T-cell (primary cell): Measurements from ENCODE around the gene HMGN3. TPM values are rescaled to one million over a fixed set of nuclear protein-coding genes. Genes with fewer than 3 reads are reported as not detected.

Experiments
- ATAC-seq, 4 experiments: fragments of 200-7000 bp in 3 of 4; fragments of 150-1000 bp in 1 of 4; cut with Tn5 transposase; replicated peaks in 1 of 4; 1 replicate in 3 of 4; 2 replicates in 1 of 4; pipeline ENCODE4 v1.10.0; 2021; ENCODE audit warnings: moderate library complexity in 3 of 4, mild to moderate bottlenecking in 2 of 4, moderate number of reproducible peaks in 1 of 4
- CTCF ChIA-PET, 2 donors: fragments of 300-600 bp; sonication (Branson Sonifier 250); formaldehyde crosslinking; loops; one replicate each; lab custom pipeline; 2022; ENCODE audit warnings: antibody characterized with exemption in 2 of 2; lab: Charles Lee
- POLR2A ChIA-PET, 2 donors: fragments of 300-600 bp; sonication (Branson Sonifier 250); formaldehyde crosslinking; loops; one replicate each; lab custom pipeline; 2022; ENCODE audit warnings: antibody characterized with exemption in 2 of 2; lab: Charles Lee
- DNase-seq, 35 experiments: peaks; one replicate each; pipeline versions ENCODE4 v3.0.0 to v3.0.0-alpha.2; 2013 to 2023
- H3K27ac ChIP-seq: one replicate; pipeline ENCODE4 v1.5.1; 2013; ENCODE audit warnings: low read length
- H3K27me3 ChIP-seq, 2 experiments: replicated peaks in 1 of 2; 1 replicate in 1 of 2; 2 replicates in 1 of 2; pipeline versions ENCODE4 v1.6.1 to v1.7.0; 2013; ENCODE audit warnings: low read length in 1 of 2, mixed read lengths in 1 of 2; ENCODE audit not compliant: control insufficient read depth in 2 of 2, insufficient read depth in 2 of 2; ENCODE audit errors: extremely low read depth in 1 of 2
- H3K36me3 ChIP-seq, 2 donors: 1 replicate in 1 of 2; 2 replicates in 1 of 2; pipeline versions ENCODE4 v1.6.1 to v1.7.0; 2013; ENCODE audit warnings: low read length in 1 of 2; ENCODE audit not compliant: control insufficient read depth in 2 of 2, insufficient read depth in 1 of 2; ENCODE audit errors: extremely low read depth in 1 of 2
- H3K4me1 ChIP-seq, 2 experiments: 1 replicate in 1 of 2; 2 replicates in 1 of 2; pipeline versions ENCODE4 v1.6.1 to v1.7.0; 2013; ENCODE audit warnings: low read length in 2 of 2, mixed read lengths in 1 of 2; ENCODE audit not compliant: insufficient read depth in 2 of 2, control insufficient read depth in 1 of 2; ENCODE audit errors: extremely low read depth in 1 of 2
- H3K4me3 ChIP-seq, 2 donors: 1 replicate in 1 of 2; 2 replicates in 1 of 2; pipeline versions ENCODE4 v1.5.1 to v1.7.0; 2013; ENCODE audit warnings: mild to moderate bottlenecking in 2 of 2, low read length in 1 of 2, moderate library complexity in 1 of 2; ENCODE audit not compliant: control insufficient read depth in 1 of 2; ENCODE audit errors: extremely low read depth in 1 of 2
- H3K9me3 ChIP-seq: 2 replicates; pipeline ENCODE4 v1.7.0; 2013
- H3K27ac Mint-ChIP-seq, 2 donors: one replicate each; pipeline ENCODE4 v1.8.0; 2020 to 2021; ENCODE audit warnings: mild to moderate bottlenecking in 2 of 2, mixed read lengths in 2 of 2
- H3K27me3 Mint-ChIP-seq, 2 donors: one replicate each; pipeline ENCODE4 v1.8.0; 2021 to 2022; ENCODE audit warnings: mixed read lengths in 2 of 2
- H3K36me3 Mint-ChIP-seq: one replicate; pipeline ENCODE4 v1.8.0; 2021; ENCODE audit warnings: mixed read lengths
- H3K4me1 Mint-ChIP-seq, 3 donors: one replicate each; pipeline ENCODE4 v1.8.0; 2020 to 2022; ENCODE audit warnings: mixed read lengths in 3 of 3, mild to moderate bottlenecking in 1 of 3
- H3K4me3 Mint-ChIP-seq, 3 donors: one replicate each; pipeline ENCODE4 v1.8.0; 2020 to 2022; ENCODE audit warnings: mild to moderate bottlenecking in 3 of 3, mixed read lengths in 3 of 3, moderate library complexity in 3 of 3
- H3K9me3 Mint-ChIP-seq, 3 donors: one replicate each; pipeline ENCODE4 v1.8.0; 2020 to 2022; ENCODE audit warnings: mixed read lengths in 3 of 3
- WGBS: methylation state at CpG from one replicate; pipeline ENCODE4 v1.1.5; 2013; ENCODE audit warnings: missing lambda C conversion rate; ENCODE audit not compliant: insufficient coverage; 5-methylcytosine and 5-hydroxymethylcytosine counted together
- total RNA-seq, 35 experiments: library from RNA in 6 of 35; stranded (reverse) in 6 of 35; fragments of 120-200 nt in 1 of 35; gene quantifications; one replicate each; pipeline versions ENCODE4 v1.2.1 to v1.2.4 and lab custom pipeline; 2013 to 2026

The HMGN3 gene
- total RNA-seq, 5 donors from 2014 or later (not counting 1 experiment from before 2014, with no cell fraction given) = 27.1 to 39.9 (median 35.8) TPM

DNA sequence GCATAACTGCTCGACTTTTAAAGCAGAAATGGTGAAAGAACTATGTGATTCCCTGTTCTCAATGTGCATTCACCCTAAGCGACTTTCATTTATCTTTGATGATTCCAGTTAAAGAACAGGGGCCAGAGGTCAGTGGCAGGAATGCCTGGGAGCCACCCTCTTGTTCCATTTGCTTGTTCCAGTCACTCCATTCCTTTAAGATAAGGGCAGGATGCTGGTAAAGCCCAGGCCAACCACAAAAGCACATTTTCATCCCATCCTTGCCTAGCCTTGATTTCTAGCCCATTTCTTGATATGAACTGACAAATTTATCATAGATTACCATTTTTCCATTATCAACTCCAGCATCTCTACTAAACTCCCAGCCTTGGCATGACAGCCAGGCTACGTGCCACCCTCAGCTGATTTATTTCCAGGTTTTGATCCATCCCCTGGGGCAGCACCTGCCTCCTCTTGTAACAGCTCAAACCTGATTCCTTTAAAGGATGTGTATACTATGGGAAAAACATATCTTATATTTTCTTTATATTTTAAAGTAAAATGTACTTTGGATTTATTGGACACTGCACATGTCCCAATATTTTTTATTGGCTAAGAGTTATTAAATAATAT lies 19.2 kb downstream of the HMGN3 start:
- Histone ChIP-seq H3K36me3 (peaks cover 0 to 8% of the 10 kb centered on the region in 2 donors), H3K4me1 (no peaks in the 10 kb centered on the region), H3K27me3 (no peaks in the 10 kb centered on the region), H3K4me3 (no peak overlapping the region), H3K27ac (no peak overlapping the region), H3K9me3 (no peaks in the 10 kb centered on the region)
- 100% methylated on average over 1 of the region's 3 CpGs for WGBS
- no peak for ATAC-seq
- Mint-ChIP-seq H3K9me3 (peaks cover 0 to 6% (median 0%) of the 10 kb centered on the region in 3 donors), H3K4me1 (peaks cover 0 to 6% (median 4%) of the 10 kb centered on the region in 3 donors), H3K36me3 (peaks cover 39% of the 10 kb centered on the region), H3K27me3 (no peaks in the 10 kb centered on the region), H3K27ac (no peak overlapping the region), H3K4me3 (no peak overlapping the region)
- POLR2A ChIA-PET = no interaction called here
- no peak for DNase-seq
- CTCF ChIA-PET = no interaction called here

DNA sequence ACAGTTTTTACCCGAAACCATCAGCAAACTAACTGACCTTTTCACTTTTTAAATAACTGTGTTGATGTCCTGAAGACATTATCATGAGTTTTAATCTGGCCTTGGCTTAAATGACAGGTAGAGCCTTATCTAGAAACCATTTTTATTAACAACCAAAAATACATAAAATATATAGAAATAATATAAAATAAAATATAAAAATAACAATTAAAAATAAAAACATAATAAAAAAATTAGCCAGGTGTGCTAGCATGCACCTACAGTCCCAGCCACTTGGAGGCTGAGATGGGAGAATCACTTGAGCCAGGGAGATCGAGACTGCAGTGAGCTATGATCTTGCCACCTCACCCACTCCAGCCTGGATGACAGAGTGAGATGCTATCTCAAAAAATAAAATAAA lies 21.6 kb downstream of the HMGN3 start:
- no peak for DNase-seq
- WGBS = no CpG with 5 or more reads among the region's 2 CpGs
- POLR2A ChIA-PET = no interaction called here

DNA sequence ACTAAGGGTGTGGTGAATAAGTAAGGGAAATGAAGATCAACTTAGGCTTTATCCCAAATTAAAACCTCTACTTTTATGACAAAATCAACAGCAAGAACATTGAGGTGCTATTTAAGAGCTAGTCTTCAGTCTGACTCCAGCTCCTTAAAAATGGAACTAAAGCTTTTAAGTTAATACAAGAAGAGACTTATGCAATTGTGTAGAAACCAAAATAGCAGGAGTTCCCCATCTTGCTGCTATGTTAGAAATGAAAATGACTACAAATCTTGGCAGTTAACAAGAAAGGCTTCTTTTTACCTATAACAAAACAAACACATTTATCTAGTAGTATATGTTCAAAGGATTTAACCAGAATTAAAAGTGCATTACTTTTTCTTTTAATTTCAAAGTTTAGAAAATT lies 25.7 kb downstream of the HMGN3 start:
- H3K36me3 Mint-ChIP-seq = peaks cover 59% of the 10 kb centered on the region
- H3K36me3 ChIP-seq = peaks cover 8 to 20% of the 10 kb centered on the region in 2 donors
- H3K4me1 Mint-ChIP-seq = no peaks in the 10 kb centered on the region
- ATAC-seq (no peak), DNase-seq (no peak)
- H3K9me3 ChIP-seq = no peaks in the 10 kb centered on the region
- no peak overlapping the region for H3K27ac Mint-ChIP-seq
- no peak overlapping the region for H3K4me3 Mint-ChIP-seq
- no peaks in the 10 kb centered on the region for H3K27me3 Mint-ChIP-seq
- H3K27ac ChIP-seq = no peak overlapping the region
- no peak overlapping the region for H3K4me3 ChIP-seq
- CTCF ChIA-PET = no interaction called here
- POLR2A ChIA-PET = no interaction called here
- H3K4me1 ChIP-seq = no peaks in the 10 kb centered on the region
- H3K27me3 ChIP-seq = no peaks in the 10 kb centered on the region
- H3K9me3 Mint-ChIP-seq = no peaks in the 10 kb centered on the region

More for the DNA sequence above, 21.6 kb downstream of the HMGN3 start:
- Histone ChIP-seq H3K4me1 (no peaks in the 10 kb centered on the region), H3K9me3 (no peaks in the 10 kb centered on the region), H3K27me3 (no peaks in the 10 kb centered on the region), H3K27ac (no peak overlapping the region), H3K36me3 (peaks cover 5 to 9% of the 10 kb centered on the region in 2 donors), H3K4me3 (no peak overlapping the region)
- ATAC-seq = no peak
- Mint-ChIP-seq H3K36me3 (peaks cover 44% of the 10 kb centered on the region), H3K27ac (no peak overlapping the region), H3K4me3 (no peak overlapping the region), H3K4me1 (peaks cover 0 to 6% (median 4%) of the 10 kb centered on the region in 3 donors), H3K9me3 (no peaks in the 10 kb centered on the region), H3K27me3 (no peaks in the 10 kb centered on the region)
- CTCF ChIA-PET = no interaction called here

DNA sequence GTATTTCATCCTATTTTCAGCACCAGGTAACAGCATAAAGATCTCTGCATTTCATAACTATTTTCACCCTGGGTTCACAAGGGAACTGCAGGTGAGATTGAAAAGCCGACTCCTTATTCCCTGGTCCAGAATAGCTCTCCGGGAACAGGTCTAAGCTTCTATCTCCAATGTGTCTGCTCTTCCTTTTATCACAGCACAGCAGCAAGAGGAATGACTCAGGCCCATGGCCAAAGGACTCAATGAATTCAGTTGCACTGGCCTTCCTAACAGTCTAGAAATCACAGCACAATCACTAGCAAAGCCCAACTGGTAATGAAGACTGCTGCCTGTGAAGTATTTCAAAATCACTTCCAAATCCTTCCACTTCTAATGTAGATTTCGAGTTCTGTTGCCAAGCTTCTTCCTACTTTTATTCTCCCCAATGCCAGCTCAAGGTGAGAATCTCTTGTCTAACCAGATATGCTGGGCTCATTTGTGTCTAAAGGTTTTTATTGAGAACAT lies 30.7 kb downstream of the HMGN3 start:
- POLR2A ChIA-PET = no interaction called here
- H3K36me3 Mint-ChIP-seq = peaks cover 48% of the 10 kb centered on the region
- CTCF ChIA-PET = no interaction called here
- H3K4me3 Mint-ChIP-seq = no peak overlapping the region
- no peak for DNase-seq
- H3K36me3 ChIP-seq = peaks cover 3 to 27% of the 10 kb centered on the region in 2 donors
- no peak overlapping the region for H3K27ac ChIP-seq
- no peaks in the 10 kb centered on the region for H3K4me1 Mint-ChIP-seq
- WGBS = 97% methylated on average over 2 of the region's 3 CpGs
- H3K27me3 ChIP-seq = no peaks in the 10 kb centered on the region
- no peak for ATAC-seq
- H3K9me3 ChIP-seq = no peaks in the 10 kb centered on the region
- no peak overlapping the region for H3K27ac Mint-ChIP-seq
- no peaks in the 10 kb centered on the region for H3K27me3 Mint-ChIP-seq
- H3K4me1 ChIP-seq = no peaks in the 10 kb centered on the region
- no peak overlapping the region for H3K4me3 ChIP-seq
- H3K9me3 Mint-ChIP-seq = no peaks in the 10 kb centered on the region

DNA sequence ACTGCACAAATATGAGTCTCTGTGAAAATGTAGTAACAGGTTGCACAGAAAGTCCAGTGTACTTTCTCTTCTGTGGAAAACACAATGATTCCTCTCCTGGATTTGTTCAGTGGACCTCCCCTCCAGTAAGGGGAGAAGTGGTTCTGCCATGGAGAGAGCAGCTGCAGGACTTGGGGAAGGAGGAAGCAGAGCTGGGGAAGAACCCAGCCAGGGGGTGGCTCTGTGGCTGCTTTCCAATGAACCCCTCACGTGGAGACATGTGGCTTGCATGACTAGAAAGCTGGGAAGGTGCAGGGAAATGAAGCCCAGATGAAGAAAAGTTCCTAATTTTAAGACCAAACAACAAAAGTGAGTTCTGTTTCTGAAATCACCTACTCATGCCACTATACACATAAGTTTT lies 31.9 kb downstream of the HMGN3 start:
- ChIA-PET POLR2A (no interaction called here), CTCF (no interaction called here)
- no peaks in the 10 kb centered on the region for H3K9me3 ChIP-seq
- no peaks in the 10 kb centered on the region for H3K4me1 Mint-ChIP-seq
- no peaks in the 10 kb centered on the region for H3K9me3 Mint-ChIP-seq
- no peaks in the 10 kb centered on the region for H3K27me3 ChIP-seq
- H3K27me3 Mint-ChIP-seq = no peaks in the 10 kb centered on the region
- H3K4me3 ChIP-seq = no peak overlapping the region
- no peak overlapping the region for H3K4me3 Mint-ChIP-seq
- H3K36me3 ChIP-seq = peaks cover 3 to 24% of the 10 kb centered on the region in 2 donors
- no peak overlapping the region for H3K27ac ChIP-seq
- no peaks in the 10 kb centered on the region for H3K4me1 ChIP-seq
- no peak for ATAC-seq
- 80% methylated on average over 1 of the region's 1 CpG for WGBS
- no peak for DNase-seq
- H3K36me3 Mint-ChIP-seq = peaks cover 41% of the 10 kb centered on the region
- H3K27ac Mint-ChIP-seq = no peak overlapping the region

DNA sequence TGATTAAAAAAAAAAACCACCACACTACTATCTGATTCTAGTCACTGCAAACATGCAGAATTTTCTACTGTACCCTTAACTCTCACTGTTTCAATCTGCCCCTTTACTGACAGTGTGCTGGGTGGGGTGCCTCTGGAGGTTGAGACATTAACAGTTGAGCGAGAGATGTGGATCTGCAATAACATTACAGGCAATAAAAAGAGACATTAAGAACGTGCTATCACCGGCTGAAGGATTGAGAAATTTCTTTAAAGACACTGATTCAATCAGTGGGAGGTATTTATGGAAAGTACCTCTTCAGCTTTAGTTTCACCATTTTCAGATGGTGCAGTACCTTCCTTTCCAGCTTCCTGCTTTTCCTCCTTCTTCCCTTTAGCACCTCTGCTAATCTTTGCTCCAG lies 32.5 kb downstream of the HMGN3 start:
- peaks cover 36% of the 10 kb centered on the region for H3K36me3 Mint-ChIP-seq
- H3K27me3 Mint-ChIP-seq = no peaks in the 10 kb centered on the region
- Histone ChIP-seq H3K4me3 (no peak overlapping the region), H3K9me3 (no peaks in the 10 kb centered on the region), H3K27ac (no peak overlapping the region), H3K36me3 (peaks cover 0 to 20% of the 10 kb centered on the region in 2 donors), H3K27me3 (no peaks in the 10 kb centered on the region), H3K4me1 (no peaks in the 10 kb centered on the region)
- H3K4me1 Mint-ChIP-seq = no peaks in the 10 kb centered on the region
- ChIA-PET POLR2A (interaction anchor here (0.7 kb wide), 2 partner anchors 16 to 1436 kb away, joined by 3 to 4 read pairs; no protein-coding TSS in a partner anchor), CTCF (no interaction called here)
- no CpG with 5 or more reads among the region's 3 CpGs for WGBS
- no peak for DNase-seq
- H3K9me3 Mint-ChIP-seq = no peaks in the 10 kb centered on the region
- H3K4me3 Mint-ChIP-seq = no peak overlapping the region
- no peak overlapping the region for H3K27ac Mint-ChIP-seq
- no peak for ATAC-seq
